Fibroblast of lung (primary cell): ENCODE measurements around the gene LRMDA. TPM values are rescaled to one million over a fixed set of nuclear protein-coding genes. Genes with fewer than 3 reads are reported as not detected.

ENCODE experiments used
- DNase-seq, 2 donors: peaks; one replicate each; pipeline versions ENCODE4 v3.0.0 to v3.0.0-alpha.2; 2010; ENCODE audit warnings: low read depth in 2 of 2
- H2AFZ ChIP-seq: 2 replicates; pipeline ENCODE4 v1.5.1; 2012; ENCODE audit warnings: low read length, control low read depth, inconsistent platforms
- H3K27ac ChIP-seq: 2 replicates; pipeline ENCODE4 v1.5.1; 2011; ENCODE audit warnings: low read length, control low read depth; ENCODE audit not compliant: insufficient read depth
- H3K27me3 ChIP-seq: 2 replicates; pipeline ENCODE4 v1.5.1; 2011; ENCODE audit warnings: mild to moderate bottlenecking, low read length; ENCODE audit not compliant: control insufficient read depth, insufficient read depth
- H3K36me3 ChIP-seq: 2 replicates; pipeline ENCODE4 v1.5.1; 2011; ENCODE audit warnings: low read length; ENCODE audit not compliant: control insufficient read depth, insufficient read depth
- H3K4me1 ChIP-seq: 2 replicates; pipeline ENCODE4 v1.5.1; 2011; ENCODE audit warnings: low read length; ENCODE audit not compliant: control insufficient read depth, insufficient read depth; ENCODE audit errors: extremely low read depth
- H3K4me2 ChIP-seq: 2 replicates; pipeline ENCODE4 v1.5.1; 2011; ENCODE audit warnings: low read length, control low read depth; ENCODE audit not compliant: insufficient read depth; ENCODE audit errors: extremely low read depth
- H3K4me3 ChIP-seq, 4 experiments: fragments of 200-600 bp in 1 of 4; sonication (generic) in 1 of 4; replicated peaks in 1 of 4; 2 replicates each; pipeline ENCODE4 v1.5.1; 2011 to 2016; ENCODE audit warnings: low read length in 4 of 4, low read depth in 3 of 4, mild to moderate bottlenecking in 3 of 4, control low read depth in 2 of 4, inconsistent platforms in 1 of 4, mixed read lengths in 1 of 4; ENCODE audit not compliant: insufficient read depth in 1 of 4; ENCODE audit errors: control extremely low read depth in 1 of 4
- H3K79me2 ChIP-seq: 2 replicates; pipeline ENCODE4 v1.5.1; 2012; ENCODE audit warnings: mild to moderate bottlenecking, low read length, inconsistent platforms; ENCODE audit not compliant: control insufficient read depth, insufficient read depth
- H3K9ac ChIP-seq: 2 replicates; pipeline ENCODE4 v1.5.1; 2011; ENCODE audit warnings: mild to moderate bottlenecking, low read length, control low read depth; ENCODE audit not compliant: insufficient read depth
- H3K9me3 ChIP-seq: 2 replicates; pipeline ENCODE4 v1.5.1; 2012; ENCODE audit warnings: low read depth, low read length; ENCODE audit not compliant: control insufficient read depth, insufficient read depth
- H4K20me1 ChIP-seq: 2 replicates; pipeline ENCODE4 v1.5.1; 2011; ENCODE audit warnings: low read length; ENCODE audit not compliant: control insufficient read depth, insufficient read depth; ENCODE audit errors: extremely low read depth
- EZH2 ChIP-seq: IDR thresholded peaks from 2 replicates; pipeline ENCODE4 v1.5.1; 2012; ENCODE audit warnings: low read length, control low read depth, mild to moderate bottlenecking; ENCODE audit errors: missing control alignments
- polyA plus RNA-seq, 2 donors: library from polyadenylated mRNA; depleted of rRNA in 1 of 2; stranded (reverse) in 1 of 2; unstranded in 1 of 2; fragments of >200 nt; gene quantifications; 2 replicates each; pipeline ENCODE4 v1.2.1, GENCODE V29; 2011 to 2012; ENCODE audit warnings: missing spikeins in 1 of 2
- total RNA-seq: library from RNA; depleted of rRNA; stranded (reverse); fragments of >200 nt; gene quantifications from 2 replicates; pipeline ENCODE4 v1.2.1, GENCODE V29; 2014
- TF ChIP-seq, protein P1 (sequence below), 2 donors: IDR thresholded peaks in 1 of 2; conservative IDR thresholded peaks in 1 of 2; 1 replicate in 1 of 2; 2 replicates in 1 of 2; pipeline ENCODE4 v1.5.1; 2011 to 2012; ENCODE audit warnings: low read length in 2 of 2, control low read depth in 1 of 2, inconsistent platforms in 1 of 2, low read depth in 1 of 2, mild to moderate bottlenecking in 1 of 2

LRMDA gene
- total and polyA plus RNA-seq, 2 donors (not counting 1 experiment from before 2014, with no cell fraction given) = 1.7 to 2.0 TPM

DNA sequence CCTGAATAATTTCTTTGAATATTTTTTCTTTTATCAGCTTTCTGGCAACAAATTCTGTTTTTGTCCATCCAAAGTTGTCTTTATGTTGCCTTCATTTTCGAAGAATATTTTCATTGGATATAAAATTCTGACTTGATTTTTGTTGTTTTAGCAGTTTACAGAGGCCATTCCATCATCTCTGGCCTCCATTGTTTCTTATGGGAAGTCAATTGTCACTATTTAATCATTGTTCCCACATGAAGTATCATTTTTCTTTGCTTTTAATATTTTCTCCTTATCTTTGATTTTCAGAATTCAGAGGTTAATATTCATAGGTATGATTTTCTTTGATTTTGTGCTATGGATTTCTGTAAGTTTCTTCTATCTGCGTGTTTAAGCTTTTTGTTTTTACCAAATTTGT, 512.6 kb downstream of the LRMDA start:
- Histone ChIP-seq H3K9me3 (no peaks in the 10 kb centered on the region), H3K36me3 (no peaks in the 10 kb centered on the region), H3K9ac (no peak overlapping the region), H3K4me2 (no peak overlapping the region), H3K4me3 (no peak overlapping the region), H3K27ac (no peak overlapping the region), H4K20me1 (no peaks in the 10 kb centered on the region), H3K79me2 (no peaks in the 10 kb centered on the region), H3K4me1 (no peaks in the 10 kb centered on the region), H2AFZ (no peak overlapping the region), H3K27me3 (peaks cover 7% of the 10 kb centered on the region)
- no peak for DNase-seq
- TF ChIP-seq, protein P1, sequence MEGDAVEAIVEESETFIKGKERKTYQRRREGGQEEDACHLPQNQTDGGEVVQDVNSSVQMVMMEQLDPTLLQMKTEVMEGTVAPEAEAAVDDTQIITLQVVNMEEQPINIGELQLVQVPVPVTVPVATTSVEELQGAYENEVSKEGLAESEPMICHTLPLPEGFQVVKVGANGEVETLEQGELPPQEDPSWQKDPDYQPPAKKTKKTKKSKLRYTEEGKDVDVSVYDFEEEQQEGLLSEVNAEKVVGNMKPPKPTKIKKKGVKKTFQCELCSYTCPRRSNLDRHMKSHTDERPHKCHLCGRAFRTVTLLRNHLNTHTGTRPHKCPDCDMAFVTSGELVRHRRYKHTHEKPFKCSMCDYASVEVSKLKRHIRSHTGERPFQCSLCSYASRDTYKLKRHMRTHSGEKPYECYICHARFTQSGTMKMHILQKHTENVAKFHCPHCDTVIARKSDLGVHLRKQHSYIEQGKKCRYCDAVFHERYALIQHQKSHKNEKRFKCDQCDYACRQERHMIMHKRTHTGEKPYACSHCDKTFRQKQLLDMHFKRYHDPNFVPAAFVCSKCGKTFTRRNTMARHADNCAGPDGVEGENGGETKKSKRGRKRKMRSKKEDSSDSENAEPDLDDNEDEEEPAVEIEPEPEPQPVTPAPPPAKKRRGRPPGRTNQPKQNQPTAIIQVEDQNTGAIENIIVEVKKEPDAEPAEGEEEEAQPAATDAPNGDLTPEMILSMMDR (conservative IDR thresholded peaks at IDR 0.05 in 1 of 2, IDR thresholded peaks at IDR 0.05 in 1 of 2; ENCODE audit: low read depth in 1 of 2, low read length in 2 of 2) = no peak
- TF ChIP-seq EZH2 = no peak

DNA sequence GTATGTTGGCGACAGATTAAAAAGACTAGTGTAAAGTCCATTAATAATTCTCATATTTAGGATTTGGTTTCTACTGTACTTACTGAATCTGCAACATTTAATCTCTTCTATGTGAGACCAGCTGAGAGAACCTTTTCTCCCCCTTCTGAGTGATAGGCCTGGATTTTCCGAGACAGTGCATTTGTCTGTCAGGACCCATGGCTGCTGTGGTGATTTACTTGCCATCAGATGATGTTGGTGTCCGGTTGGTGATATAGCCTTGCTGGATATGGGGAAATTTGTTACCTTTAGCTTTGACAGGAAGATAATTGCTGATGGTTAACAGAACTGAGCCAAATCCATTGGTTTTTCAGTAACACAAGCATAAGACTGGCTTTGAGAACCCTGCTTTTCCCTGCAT, 517.2 kb downstream of the LRMDA start:
- no peaks in the 10 kb centered on the region for H3K9me3 ChIP-seq
- no peak overlapping the region for H3K27ac ChIP-seq
- H3K4me1 ChIP-seq = no peaks in the 10 kb centered on the region
- H3K4me2 ChIP-seq = no peak overlapping the region
- no peaks in the 10 kb centered on the region for H4K20me1 ChIP-seq
- no peak overlapping the region for H2AFZ ChIP-seq
- TF ChIP-seq, protein P1 (conservative IDR thresholded peaks at IDR 0.05 in 1 of 2, IDR thresholded peaks at IDR 0.05 in 1 of 2; ENCODE audit: low read depth in 1 of 2, low read length in 2 of 2) = no peak
- no peak for TF ChIP-seq EZH2
- no peaks in the 10 kb centered on the region for H3K27me3 ChIP-seq
- H3K79me2 ChIP-seq = no peaks in the 10 kb centered on the region
- no peak overlapping the region for H3K4me3 ChIP-seq
- no peak for DNase-seq
- H3K9ac ChIP-seq = no peak overlapping the region
- H3K36me3 ChIP-seq = no peaks in the 10 kb centered on the region

DNA sequence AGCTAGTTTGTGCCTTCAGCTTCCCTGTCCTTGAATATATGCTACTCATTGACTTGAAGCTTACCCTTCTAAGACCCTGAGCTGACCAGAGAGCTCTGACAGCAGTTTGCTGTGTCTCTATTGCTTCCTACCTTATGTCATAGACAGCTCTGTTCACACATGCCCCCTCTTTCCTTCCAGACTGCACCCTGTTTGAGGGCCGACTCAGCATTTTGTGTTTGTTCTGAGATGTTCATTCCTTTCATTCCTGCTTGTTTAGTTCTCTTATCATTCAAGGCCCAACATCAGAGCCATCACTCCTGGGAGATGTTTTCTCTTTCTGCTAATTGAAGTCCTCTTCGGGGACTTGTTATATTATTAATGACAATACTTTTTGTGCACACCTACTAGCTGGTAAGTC, 518.9 kb downstream of the LRMDA start:
- H4K20me1 ChIP-seq = no peaks in the 10 kb centered on the region
- TF ChIP-seq, protein P1 (conservative IDR thresholded peaks at IDR 0.05 in 1 of 2, IDR thresholded peaks at IDR 0.05 in 1 of 2; ENCODE audit: low read depth in 1 of 2, low read length in 2 of 2) = no peak
- no peak for TF ChIP-seq EZH2
- no peaks in the 10 kb centered on the region for H3K4me1 ChIP-seq
- no peak for DNase-seq
- no peak overlapping the region for H3K4me2 ChIP-seq
- H3K27ac ChIP-seq = no peak overlapping the region
- no peaks in the 10 kb centered on the region for H3K36me3 ChIP-seq
- H2AFZ ChIP-seq = no peak overlapping the region
- no peak overlapping the region for H3K9ac ChIP-seq
- H3K9me3 ChIP-seq = no peaks in the 10 kb centered on the region
- H3K4me3 ChIP-seq = no peak overlapping the region
- H3K27me3 ChIP-seq = peaks cover 3% of the 10 kb centered on the region
- no peaks in the 10 kb centered on the region for H3K79me2 ChIP-seq
